NB4 (cell line): ENCODE data around the gene DOCK7.

Experiments used
- CTCF ChIP-seq: IDR thresholded peaks from one replicate; pipeline ENCODE4 v1.5.1; 2012; ENCODE audit warnings: low read depth, low read length
- MAX ChIP-seq: IDR thresholded peaks from 2 replicates; pipeline ENCODE4 v1.6.1; 2011; ENCODE audit warnings: low read depth, low read length
- MYC ChIP-seq: IDR thresholded peaks from 2 replicates; pipeline ENCODE4 v1.6.1; 2011; ENCODE audit warnings: low read depth, low read length
- POLR2A ChIP-seq: IDR thresholded peaks from 2 replicates; pipeline ENCODE4 v1.6.1; 2011; ENCODE audit warnings: mild to moderate bottlenecking; ENCODE audit not compliant: insufficient read length; ENCODE audit errors: extremely low read depth

DNA sequence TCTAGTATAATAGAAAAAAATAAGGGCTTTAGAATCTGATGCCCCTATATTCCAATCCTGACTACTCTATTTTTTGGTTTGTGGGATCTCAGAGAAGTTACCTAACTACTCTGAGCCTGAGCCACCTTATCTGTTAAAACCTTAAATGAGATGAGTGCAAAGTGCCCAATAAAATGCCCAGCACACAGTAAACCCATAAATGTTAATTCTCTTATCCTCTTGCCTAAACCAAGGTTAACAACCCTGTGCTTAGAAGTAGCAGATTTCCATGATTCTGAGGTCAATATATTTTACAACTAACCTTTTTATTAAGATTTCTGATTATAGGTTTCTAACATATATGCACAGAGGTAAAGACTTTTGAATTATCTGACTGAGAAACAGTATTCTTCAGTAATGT lies 35.8 kb downstream of the DOCK7 start:
- no peak for TF ChIP-seq POLR2A
- no peak for TF ChIP-seq CTCF
- TF ChIP-seq MAX = no peak
- TF ChIP-seq MYC = no peak
